ENCODE measurements around the gene SOSTDC1.

The SOSTDC1 gene

DNA sequence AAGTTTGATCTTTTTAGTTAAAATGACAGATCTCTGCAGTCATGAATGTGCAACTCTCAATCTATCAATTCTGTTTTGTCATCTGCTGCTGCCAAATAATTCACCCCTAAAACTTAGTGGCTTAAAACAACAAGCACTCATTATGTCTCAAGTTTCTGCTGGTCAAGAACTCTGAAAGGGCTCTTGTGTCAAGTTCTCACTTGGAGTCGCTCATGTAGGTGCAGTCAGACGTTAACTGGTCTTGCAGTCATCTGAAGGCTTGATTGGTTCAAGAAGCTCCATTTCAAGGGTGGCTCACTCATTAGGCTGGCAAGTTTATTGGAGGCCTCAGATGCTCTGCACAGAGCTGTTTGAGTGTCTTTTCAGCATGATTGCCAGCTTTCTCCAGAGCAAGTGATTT is 32.6 kb upstream of the SOSTDC1 start:
- no peak overlapping the region for H3K4me3 ChIP-seq (ENCODE audit: low read depth, low read length)
- POLR2A ChIA-PET, result interaction anchor here (0.7 kb wide), 1 partner anchor 45 kb away, joined by 3 read pairs; no protein-coding TSS in a partner anchor
- no peaks in the 10 kb centered on the region for H3K36me3 ChIP-seq (ENCODE audit: control insufficient read depth in 2 of 2, insufficient read depth in 1 of 2, low read length in 2 of 2)
- 0 out of 2 replicates have a peak, but pooled peaks cover 3% of the 10 kb centered on the region for H3K4me1 ChIP-seq (ENCODE audit: control insufficient read depth, insufficient read depth, low read length)
- no peak for TF ChIP-seq ZNF23 (tag by site-specific recombination; IDR thresholded peaks at IDR 0.05; ENCODE audit: borderline replicate concordance)
- no peak for TF ChIP-seq ZNF221 (tag by site-specific recombination; IDR thresholded peaks at IDR 0.05; ENCODE audit: borderline replicate concordance)
- no peak for TF ChIP-seq GLI2 (tag by site-specific recombination; IDR thresholded peaks at IDR 0.05; ENCODE audit: borderline replicate concordance, low read depth)
- TF ChIP-seq YY1 (tag by site-specific recombination; IDR thresholded peaks at IDR 0.05), result no peak
- TF ChIP-seq ZFP3 (tag by site-specific recombination; IDR thresholded peaks at IDR 0.05; ENCODE audit: low read depth), result no peak
- no peak for TF ChIP-seq ZNF223 (tag by site-specific recombination; IDR thresholded peaks at IDR 0.05)
- TF ChIP-seq ZNF341 (tag by site-specific recombination; IDR thresholded peaks at IDR 0.05; ENCODE audit: low read depth), result no peak
- TF ChIP-seq, protein P1, sequence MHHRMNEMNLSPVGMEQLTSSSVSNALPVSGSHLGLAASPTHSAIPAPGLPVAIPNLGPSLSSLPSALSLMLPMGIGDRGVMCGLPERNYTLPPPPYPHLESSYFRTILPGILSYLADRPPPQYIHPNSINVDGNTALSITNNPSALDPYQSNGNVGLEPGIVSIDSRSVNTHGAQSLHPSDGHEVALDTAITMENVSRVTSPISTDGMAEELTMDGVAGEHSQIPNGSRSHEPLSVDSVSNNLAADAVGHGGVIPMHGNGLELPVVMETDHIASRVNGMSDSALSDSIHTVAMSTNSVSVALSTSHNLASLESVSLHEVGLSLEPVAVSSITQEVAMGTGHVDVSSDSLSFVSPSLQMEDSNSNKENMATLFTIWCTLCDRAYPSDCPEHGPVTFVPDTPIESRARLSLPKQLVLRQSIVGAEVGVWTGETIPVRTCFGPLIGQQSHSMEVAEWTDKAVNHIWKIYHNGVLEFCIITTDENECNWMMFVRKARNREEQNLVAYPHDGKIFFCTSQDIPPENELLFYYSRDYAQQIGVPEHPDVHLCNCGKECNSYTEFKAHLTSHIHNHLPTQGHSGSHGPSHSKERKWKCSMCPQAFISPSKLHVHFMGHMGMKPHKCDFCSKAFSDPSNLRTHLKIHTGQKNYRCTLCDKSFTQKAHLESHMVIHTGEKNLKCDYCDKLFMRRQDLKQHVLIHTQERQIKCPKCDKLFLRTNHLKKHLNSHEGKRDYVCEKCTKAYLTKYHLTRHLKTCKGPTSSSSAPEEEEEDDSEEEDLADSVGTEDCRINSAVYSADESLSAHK (tag by site-specific recombination; IDR thresholded peaks at IDR 0.05), result no peak
- TF ChIP-seq ZNF792 (tag by site-specific recombination; IDR thresholded peaks at IDR 0.05), result no peak
- no peak for TF ChIP-seq ZNF48 (tag by site-specific recombination; IDR thresholded peaks at IDR 0.05)
- no peak overlapping the region for H3K27ac ChIP-seq (ENCODE audit: extremely low read depth, low read depth, low read length)
- no peaks in the 10 kb centered on the region for H3K9me3 ChIP-seq (ENCODE audit: control insufficient read depth, insufficient read depth, low read depth, low read length)
- CTCF ChIA-PET, result no interaction called here

DNA sequence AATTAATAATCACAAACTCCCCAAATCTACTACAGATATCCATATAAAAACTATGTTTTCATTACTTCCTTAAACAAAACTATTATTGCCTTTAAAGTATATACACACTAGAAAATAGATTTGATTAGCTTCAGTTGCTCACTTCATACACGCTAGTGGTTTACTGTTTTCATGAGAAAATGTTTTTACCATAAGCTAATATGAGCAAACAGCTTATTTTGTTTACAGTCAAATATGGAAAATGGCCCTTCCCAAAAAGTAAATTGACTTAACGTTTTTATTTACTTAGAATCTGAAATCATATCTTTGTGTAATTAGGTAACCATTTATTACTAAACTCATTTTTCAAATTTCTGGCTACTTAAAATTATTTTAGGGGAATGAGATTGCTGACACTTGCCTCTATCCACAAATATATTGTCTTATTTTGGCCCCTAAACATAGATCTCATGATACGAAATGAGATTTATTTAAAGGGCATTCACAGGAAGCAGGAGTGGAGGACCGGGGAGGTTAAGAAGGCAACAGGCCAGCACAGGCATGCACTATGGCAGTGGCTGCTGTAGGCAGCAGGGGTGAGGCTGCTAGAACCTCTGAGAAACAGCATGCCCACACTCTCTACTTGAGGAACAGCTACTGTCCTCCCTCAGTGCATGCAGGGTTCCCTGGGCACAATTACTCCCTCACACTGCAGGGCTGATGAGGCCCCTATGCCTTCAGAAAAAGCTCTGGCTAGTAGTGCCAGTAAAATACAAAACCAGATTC is 29.6 kb upstream of the SOSTDC1 start:
- H3K4me3 ChIP-seq (ENCODE audit: low read depth, low read length), result no peak overlapping the region
- no peaks in the 10 kb centered on the region for H3K36me3 ChIP-seq (ENCODE audit: control insufficient read depth in 2 of 2, insufficient read depth in 1 of 2, low read length in 2 of 2)
- 0 out of 2 replicates have a peak, but pooled peaks cover 3% of the 10 kb centered on the region for H3K4me1 ChIP-seq (ENCODE audit: control insufficient read depth, insufficient read depth, low read length)
- no peak overlapping the region for H3K27ac ChIP-seq (ENCODE audit: extremely low read depth, low read depth, low read length)
- CTCF ChIA-PET, result interaction anchor here (0.8 to 1.6 kb wide), 2 partner anchors 19 to 20 kb away, joined by 3 read pairs; no protein-coding TSS in a partner anchor
- no peaks in the 10 kb centered on the region for H3K9me3 ChIP-seq (ENCODE audit: control insufficient read depth, insufficient read depth, low read depth, low read length)
- POLR2A ChIA-PET, result no interaction called here
- TF ChIP-seq KLF7 (tag by site-specific recombination; IDR thresholded peaks at IDR 0.05; ENCODE audit: borderline replicate concordance) (no peak), ZNF558 (tag by site-specific recombination; IDR thresholded peaks at IDR 0.05) (no peak), ZNF23 (tag by site-specific recombination; IDR thresholded peaks at IDR 0.05; ENCODE audit: borderline replicate concordance) (no peak), SP7 (tag by site-specific recombination; IDR thresholded peaks at IDR 0.05) (no peak), ZXDB (tag by site-specific recombination; IDR thresholded peaks at IDR 0.05) (no peak), ZNF112 (tag by site-specific recombination; IDR thresholded peaks at IDR 0.05) (no peak), ZBTB48 (tag by site-specific recombination; IDR thresholded peaks at IDR 0.05) (no peak), ZSCAN16 (tag by site-specific recombination; IDR thresholded peaks at IDR 0.05) (no peak), ZNF785 (tag by site-specific recombination; IDR thresholded peaks at IDR 0.05) (no peak), ZNF302 (tag by site-specific recombination; IDR thresholded peaks at IDR 0.05; ENCODE audit: low read depth) (no peak), TRIM28 (IDR thresholded peaks at IDR 0.05; ENCODE audit: borderline replicate concordance, low read length) (no peak), KLF16 (tag by site-specific recombination; IDR thresholded peaks at IDR 0.05) (no peak), ZNF560 (tag by site-specific recombination; IDR thresholded peaks at IDR 0.05; ENCODE audit: borderline replicate concordance) (no peak)
- TF ChIP-seq, protein P2, sequence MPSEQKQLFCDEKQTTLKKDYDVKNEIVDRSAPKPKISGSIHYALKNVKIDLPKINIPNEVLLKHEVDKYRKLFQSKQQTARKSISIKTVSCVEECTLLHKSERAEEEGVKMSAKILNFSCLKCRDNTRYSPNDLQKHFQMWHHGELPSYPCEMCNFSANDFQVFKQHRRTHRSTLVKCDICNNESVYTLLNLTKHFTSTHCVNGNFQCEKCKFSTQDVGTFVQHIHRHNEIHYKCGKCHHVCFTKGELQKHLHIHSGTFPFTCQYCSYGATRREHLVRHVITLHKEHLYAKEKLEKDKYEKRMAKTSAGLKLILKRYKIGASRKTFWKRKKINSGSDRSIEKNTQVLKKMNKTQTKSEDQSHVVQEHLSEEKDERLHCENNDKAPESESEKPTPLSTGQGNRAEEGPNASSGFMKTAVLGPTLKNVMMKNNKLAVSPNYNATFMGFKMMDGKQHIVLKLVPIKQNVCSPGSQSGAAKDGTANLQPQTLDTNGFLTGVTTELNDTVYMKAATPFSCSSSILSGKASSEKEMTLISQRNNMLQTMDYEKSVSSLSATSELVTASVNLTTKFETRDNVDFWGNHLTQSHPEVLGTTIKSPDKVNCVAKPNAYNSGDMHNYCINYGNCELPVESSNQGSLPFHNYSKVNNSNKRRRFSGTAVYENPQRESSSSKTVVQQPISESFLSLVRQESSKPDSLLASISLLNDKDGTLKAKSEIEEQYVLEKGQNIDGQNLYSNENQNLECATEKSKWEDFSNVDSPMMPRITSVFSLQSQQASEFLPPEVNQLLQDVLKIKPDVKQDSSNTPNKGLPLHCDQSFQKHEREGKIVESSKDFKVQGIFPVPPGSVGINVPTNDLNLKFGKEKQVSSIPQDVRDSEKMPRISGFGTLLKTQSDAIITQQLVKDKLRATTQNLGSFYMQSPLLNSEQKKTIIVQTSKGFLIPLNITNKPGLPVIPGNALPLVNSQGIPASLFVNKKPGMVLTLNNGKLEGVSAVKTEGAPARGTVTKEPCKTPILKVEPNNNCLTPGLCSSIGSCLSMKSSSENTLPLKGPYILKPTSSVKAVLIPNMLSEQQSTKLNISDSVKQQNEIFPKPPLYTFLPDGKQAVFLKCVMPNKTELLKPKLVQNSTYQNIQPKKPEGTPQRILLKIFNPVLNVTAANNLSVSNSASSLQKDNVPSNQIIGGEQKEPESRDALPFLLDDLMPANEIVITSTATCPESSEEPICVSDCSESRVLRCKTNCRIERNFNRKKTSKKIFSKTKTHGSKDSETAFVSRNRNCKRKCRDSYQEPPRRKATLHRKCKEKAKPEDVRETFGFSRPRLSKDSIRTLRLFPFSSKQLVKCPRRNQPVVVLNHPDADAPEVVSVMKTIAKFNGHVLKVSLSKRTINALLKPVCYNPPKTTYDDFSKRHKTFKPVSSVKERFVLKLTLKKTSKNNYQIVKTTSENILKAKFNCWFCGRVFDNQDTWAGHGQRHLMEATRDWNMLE (tag by site-specific recombination; conservative IDR thresholded peaks at IDR 0.05; ENCODE audit: low read depth), result no peak
- TF ChIP-seq, protein P3, sequence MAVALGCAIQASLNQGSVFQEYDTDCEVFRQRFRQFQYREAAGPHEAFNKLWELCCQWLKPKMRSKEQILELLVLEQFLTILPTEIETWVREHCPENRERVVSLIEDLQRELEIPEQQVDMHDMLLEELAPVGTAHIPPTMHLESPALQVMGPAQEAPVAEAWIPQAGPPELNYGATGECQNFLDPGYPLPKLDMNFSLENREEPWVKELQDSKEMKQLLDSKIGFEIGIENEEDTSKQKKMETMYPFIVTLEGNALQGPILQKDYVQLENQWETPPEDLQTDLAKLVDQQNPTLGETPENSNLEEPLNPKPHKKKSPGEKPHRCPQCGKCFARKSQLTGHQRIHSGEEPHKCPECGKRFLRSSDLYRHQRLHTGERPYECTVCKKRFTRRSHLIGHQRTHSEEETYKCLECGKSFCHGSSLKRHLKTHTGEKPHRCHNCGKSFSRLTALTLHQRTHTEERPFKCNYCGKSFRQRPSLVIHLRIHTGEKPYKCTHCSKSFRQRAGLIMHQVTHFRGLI (tag by site-specific recombination; IDR thresholded peaks at IDR 0.05), result no peak
- TF ChIP-seq, protein P4, sequence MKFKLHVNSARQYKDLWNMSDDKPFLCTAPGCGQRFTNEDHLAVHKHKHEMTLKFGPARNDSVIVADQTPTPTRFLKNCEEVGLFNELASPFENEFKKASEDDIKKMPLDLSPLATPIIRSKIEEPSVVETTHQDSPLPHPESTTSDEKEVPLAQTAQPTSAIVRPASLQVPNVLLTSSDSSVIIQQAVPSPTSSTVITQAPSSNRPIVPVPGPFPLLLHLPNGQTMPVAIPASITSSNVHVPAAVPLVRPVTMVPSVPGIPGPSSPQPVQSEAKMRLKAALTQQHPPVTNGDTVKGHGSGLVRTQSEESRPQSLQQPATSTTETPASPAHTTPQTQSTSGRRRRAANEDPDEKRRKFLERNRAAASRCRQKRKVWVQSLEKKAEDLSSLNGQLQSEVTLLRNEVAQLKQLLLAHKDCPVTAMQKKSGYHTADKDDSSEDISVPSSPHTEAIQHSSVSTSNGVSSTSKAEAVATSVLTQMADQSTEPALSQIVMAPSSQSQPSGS (tag by site-specific recombination; IDR thresholded peaks at IDR 0.05; ENCODE audit: low read depth), result no peak
